BJ (cell line): ENCODE measurements around the gene SMARCC1. TPM values are rescaled to one million over a fixed set of nuclear protein-coding genes. Genes with fewer than 3 reads are reported as not detected.

Source experiments
- CTCF ChIA-PET: fragments of 350-600 bp; formaldehyde crosslinking; extraction: SDS; loops from one replicate; lab custom pipeline; 2021; ENCODE audit warnings: antibody characterized with exemption, inconsistent platforms; lab: Yijun Ruan, JAX
- POLR2A ChIA-PET: fragments of 300-600 bp; sonication (Branson Sonifier 250); formaldehyde crosslinking; extraction: SDS; loops from one replicate; lab custom pipeline; 2021; ENCODE audit warnings: antibody characterized with exemption; lab: Charles Lee
- DNase-seq: peaks from one replicate; pipeline ENCODE4 v3.0.0-alpha.2; 2011; ENCODE audit warnings: low read depth
- H3K27me3 ChIP-seq: 2 replicates; pipeline ENCODE4 v1.6.0; 2011; ENCODE audit warnings: low read length; ENCODE audit not compliant: control insufficient read depth, insufficient read depth
- H3K36me3 ChIP-seq: 2 replicates; pipeline ENCODE4 v1.5.1; 2011; ENCODE audit warnings: low read length; ENCODE audit not compliant: control insufficient read depth, insufficient read depth
- H3K4me3 ChIP-seq: 2 replicates; pipeline ENCODE4 v1.5.1; 2011; ENCODE audit warnings: low read depth, mild to moderate bottlenecking, control low read depth, low read length
- polyA plus RNA-seq: library from polyadenylated mRNA; depleted of rRNA; stranded (reverse); fragments of >200 nt; gene quantifications from 2 replicates; pipeline ENCODE4 v1.2.3, GENCODE V29; 2011
- TF ChIP-seq, protein P1 (sequence below): IDR thresholded peaks from 2 replicates; pipeline ENCODE4 v1.5.1; 2011; ENCODE audit warnings: low read depth, mild to moderate bottlenecking, control low read depth, inconsistent platforms, low read length, moderate library complexity; ENCODE audit not compliant: insufficient read depth

The SMARCC1 gene
- polyA plus RNA-seq, 1 experiment, result 25.8 TPM

DNA sequence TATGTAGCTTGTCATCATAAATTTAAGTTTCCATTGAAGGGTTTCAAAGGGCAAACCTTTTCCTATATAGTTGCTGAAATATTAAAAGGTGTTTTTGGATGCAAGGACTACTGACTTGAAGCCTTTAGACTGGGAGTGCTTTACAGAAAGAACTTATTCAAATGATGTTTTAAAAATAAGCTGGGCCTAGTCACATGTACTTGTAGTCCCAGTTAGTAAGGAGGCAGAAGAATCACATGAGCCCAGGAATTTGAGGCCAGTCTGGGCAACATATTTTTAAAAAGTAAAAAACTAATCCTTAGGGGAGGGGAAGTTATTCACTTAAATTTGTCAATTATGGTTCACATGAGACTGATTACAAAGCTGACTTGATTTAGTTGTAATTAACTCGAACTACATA is 65.0 kb downstream of the SMARCC1 start:
- no peak overlapping the region for H3K4me3 ChIP-seq
- ChIA-PET CTCF (no interaction called here), POLR2A (no interaction called here)
- TF ChIP-seq, protein P1, sequence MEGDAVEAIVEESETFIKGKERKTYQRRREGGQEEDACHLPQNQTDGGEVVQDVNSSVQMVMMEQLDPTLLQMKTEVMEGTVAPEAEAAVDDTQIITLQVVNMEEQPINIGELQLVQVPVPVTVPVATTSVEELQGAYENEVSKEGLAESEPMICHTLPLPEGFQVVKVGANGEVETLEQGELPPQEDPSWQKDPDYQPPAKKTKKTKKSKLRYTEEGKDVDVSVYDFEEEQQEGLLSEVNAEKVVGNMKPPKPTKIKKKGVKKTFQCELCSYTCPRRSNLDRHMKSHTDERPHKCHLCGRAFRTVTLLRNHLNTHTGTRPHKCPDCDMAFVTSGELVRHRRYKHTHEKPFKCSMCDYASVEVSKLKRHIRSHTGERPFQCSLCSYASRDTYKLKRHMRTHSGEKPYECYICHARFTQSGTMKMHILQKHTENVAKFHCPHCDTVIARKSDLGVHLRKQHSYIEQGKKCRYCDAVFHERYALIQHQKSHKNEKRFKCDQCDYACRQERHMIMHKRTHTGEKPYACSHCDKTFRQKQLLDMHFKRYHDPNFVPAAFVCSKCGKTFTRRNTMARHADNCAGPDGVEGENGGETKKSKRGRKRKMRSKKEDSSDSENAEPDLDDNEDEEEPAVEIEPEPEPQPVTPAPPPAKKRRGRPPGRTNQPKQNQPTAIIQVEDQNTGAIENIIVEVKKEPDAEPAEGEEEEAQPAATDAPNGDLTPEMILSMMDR, result no peak
- DNase-seq, result no peak
- peaks cover 8% of the 10 kb centered on the region for H3K36me3 ChIP-seq
- H3K27me3 ChIP-seq, result no peaks in the 10 kb centered on the region

DNA sequence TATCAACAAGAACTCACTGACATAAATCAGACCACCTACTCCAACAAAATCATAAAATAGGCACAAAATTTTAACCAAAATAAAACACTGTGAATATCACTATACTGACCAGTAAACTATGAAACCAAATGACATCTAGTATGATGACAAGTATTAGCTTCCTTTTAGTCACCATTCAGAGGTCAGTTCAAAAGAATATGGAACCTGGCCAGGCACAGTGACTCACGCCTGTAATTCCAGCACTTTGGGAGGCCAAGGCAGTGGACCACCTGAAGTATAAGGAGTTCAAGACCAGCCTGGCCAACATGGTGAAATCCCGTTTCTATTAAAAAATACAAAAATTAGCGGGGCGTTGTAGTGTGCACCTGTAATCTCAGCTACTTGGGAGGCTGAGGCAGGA is 65.8 kb downstream of the SMARCC1 start:
- H3K36me3 ChIP-seq, result peaks cover 8% of the 10 kb centered on the region
- no peak for DNase-seq
- no peak overlapping the region for H3K4me3 ChIP-seq
- no peaks in the 10 kb centered on the region for H3K27me3 ChIP-seq
- TF ChIP-seq, protein P1, result no peak
- CTCF ChIA-PET, result interaction anchor here (0.6 kb wide), 1 partner anchor 12 kb away, joined by 3 read pairs; no protein-coding TSS in a partner anchor
- POLR2A ChIA-PET, result no interaction called here

DNA sequence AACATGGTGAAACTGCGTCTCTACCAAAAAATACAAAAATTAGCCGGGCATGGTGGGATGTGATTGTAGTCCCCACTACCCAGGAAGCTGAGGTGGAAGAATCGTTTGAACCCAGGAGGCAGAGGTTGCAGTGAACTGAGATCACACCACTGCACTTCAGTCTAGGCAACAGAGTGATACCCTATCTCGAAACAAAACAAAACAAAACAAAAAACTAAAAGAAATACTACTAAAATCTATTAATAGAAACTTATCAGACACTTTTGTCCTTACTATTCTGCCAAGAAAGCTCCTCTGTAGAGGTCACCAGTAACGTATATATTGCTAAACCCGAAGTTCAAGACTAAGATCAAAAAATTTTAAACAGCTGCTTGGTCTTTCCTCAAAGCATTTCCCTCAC is 67.1 kb downstream of the SMARCC1 start:
- POLR2A ChIA-PET, result no interaction called here
- H3K27me3 ChIP-seq, result no peaks in the 10 kb centered on the region
- peaks cover 9% of the 10 kb centered on the region for H3K36me3 ChIP-seq
- CTCF ChIA-PET, result interaction anchor here (1.2 kb wide), 1 partner anchor 9 kb away, joined by 3 read pairs; no protein-coding TSS in a partner anchor
- TF ChIP-seq, protein P1, result no peak
- no peak overlapping the region for H3K4me3 ChIP-seq
- no peak for DNase-seq

DNA sequence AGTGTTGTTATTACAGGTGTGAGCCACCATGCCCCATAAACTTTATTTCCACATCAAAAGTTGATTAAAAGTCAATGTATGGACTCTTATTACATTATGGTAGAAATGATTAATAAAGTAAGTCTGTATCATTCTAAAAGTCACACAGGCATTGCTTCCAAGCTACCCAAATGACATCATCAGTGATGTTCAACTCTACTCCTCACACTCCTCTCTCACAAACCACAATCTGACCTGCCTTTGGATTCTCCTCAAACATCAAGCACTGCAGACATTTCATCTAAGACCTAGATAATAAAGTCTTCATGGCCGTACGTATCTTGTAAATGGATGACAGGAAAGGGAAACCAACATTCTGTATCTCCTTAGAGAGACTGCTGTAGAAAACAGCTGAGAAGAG is 68.0 kb downstream of the SMARCC1 start:
- Histone ChIP-seq H3K4me3 (no peak overlapping the region), H3K36me3 (peaks cover 10% of the 10 kb centered on the region), H3K27me3 (no peaks in the 10 kb centered on the region)
- ChIA-PET POLR2A (no interaction called here), CTCF (interaction anchor here (1.2 kb wide), 1 partner anchor 8 kb away, joined by 3 read pairs; no protein-coding TSS in a partner anchor)
- TF ChIP-seq, protein P1, result no peak
- no peak for DNase-seq

DNA sequence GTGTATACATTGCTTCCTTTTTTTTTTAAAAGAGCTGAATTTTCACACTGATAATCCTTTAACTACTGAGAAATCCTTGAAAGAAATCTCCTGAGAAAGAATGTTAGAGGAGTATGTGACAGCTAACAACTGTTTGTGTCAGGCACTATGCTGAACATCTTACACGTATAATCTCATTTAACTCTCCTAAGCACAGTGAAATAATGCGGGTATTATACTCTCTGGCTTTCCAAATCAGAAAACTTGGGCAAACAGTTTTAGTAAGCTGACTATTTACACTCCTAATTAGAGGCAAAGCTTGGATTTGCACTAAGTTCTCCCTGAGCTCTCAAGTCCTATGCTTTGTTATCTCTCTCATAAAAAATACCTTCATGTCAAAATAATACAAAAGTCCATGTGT is 69.3 kb downstream of the SMARCC1 start:
- DNase-seq, result no peak
- POLR2A ChIA-PET, result no interaction called here
- TF ChIP-seq, protein P1, result no peak
- CTCF ChIA-PET, result no interaction called here
- no peak overlapping the region for H3K4me3 ChIP-seq
- H3K27me3 ChIP-seq, result no peaks in the 10 kb centered on the region
- H3K36me3 ChIP-seq, result peaks cover 10% of the 10 kb centered on the region
